ENCODE data around the gene BMAL1. TPM values are rescaled to one million over a fixed set of nuclear protein-coding genes. Genes with fewer than 3 reads are reported as not detected.
"Not testable (repeated sequence)": the region's sequence is repeated elsewhere in the genome, so short reads cannot be mapped to it uniquely, and the experiment has no call there.

The BMAL1 gene
- total RNA-seq, 2 donors from 2014 or later = 20.1 to 62.3 TPM

- Mint-ChIP-seq H3K9me3 (no peaks in the 10 kb centered on the region), H3K27ac (peak overlapping the region in 1 of 2 donors; percentile 44), H3K36me3 (peaks cover 0 to 5% of the 10 kb centered on the region in 2 donors)
- DNase-seq (ENCODE audit: low spot score in 2 of 2) (no peak), ATAC-seq (no peak)
Measured at GRCh38 chr11:13415201-13415600, 137.6 kb downstream of the BMAL1 start.

- ATAC-seq = no peak
- no peak for DNase-seq (ENCODE audit: low spot score in 2 of 2)
- H3K9me3 Mint-ChIP-seq = peaks cover 0 to 7% of the 10 kb centered on the region in 2 donors
- no peak overlapping the region for H3K27ac Mint-ChIP-seq
- peaks cover 4% of the 10 kb centered on the region in 2 donors for H3K36me3 Mint-ChIP-seq
Measured at GRCh38 chr11:13421561-13421960, 144.0 kb downstream of the BMAL1 start.

GRCh38 chr11:13423372-13423771 is 145.8 kb downstream of the BMAL1 start:
- Mint-ChIP-seq H3K9me3 (peaks cover 0 to 17% of the 10 kb centered on the region in 2 donors), H3K27ac (no peak overlapping the region), H3K36me3 (peaks cover 14 to 22% of the 10 kb centered on the region in 2 donors)
- ATAC-seq = no peak
- no peak for DNase-seq (ENCODE audit: low spot score in 2 of 2)

- Mint-ChIP-seq H3K36me3 (peaks cover 23 to 38% of the 10 kb centered on the region in 2 donors), H3K9me3 (peaks cover 5 to 23% of the 10 kb centered on the region in 2 donors), H3K27ac (no peak overlapping the region)
- ATAC-seq (no peak), DNase-seq (ENCODE audit: low spot score in 2 of 2) (no peak)
Measured at GRCh38 chr11:13427440-13427839, 149.8 kb downstream of the BMAL1 start.

GRCh38 chr11:13429288-13429687 is 151.7 kb downstream of the BMAL1 start:
- ATAC-seq (peak in 1 of 2 donors; percentile 68), DNase-seq (ENCODE audit: low spot score in 2 of 2) (no peak)
- H3K36me3 Mint-ChIP-seq = peaks cover 23 to 41% of the 10 kb centered on the region in 2 donors
- H3K9me3 Mint-ChIP-seq = peaks cover 5 to 23% of the 10 kb centered on the region in 2 donors
- peak overlapping the region in 1 of 2 donors; percentile 25 for H3K27ac Mint-ChIP-seq

- Mint-ChIP-seq H3K9me3 (peaks cover 5 to 19% of the 10 kb centered on the region in 2 donors), H3K27ac (peak overlapping the region in 1 of 2 donors; percentile 25), H3K36me3 (peaks cover 19 to 45% of the 10 kb centered on the region in 2 donors)
- no peak for ATAC-seq
- DNase-seq (ENCODE audit: low spot score in 2 of 2) = no peak
Measured at GRCh38 chr11:13429836-13430235, 152.2 kb downstream of the BMAL1 start.

- DNase-seq (ENCODE audit: low spot score in 2 of 2) (no peak), ATAC-seq (no peak)
- Mint-ChIP-seq H3K9me3 (peaks cover 5 to 6% of the 10 kb centered on the region in 2 donors), H3K27ac (no peak overlapping the region), H3K36me3 (peaks cover 8 to 31% of the 10 kb centered on the region in 2 donors)
Measured at GRCh38 chr11:13433437-13433836, 155.8 kb downstream of the BMAL1 start.

- Mint-ChIP-seq H3K36me3 (peaks cover 1 to 21% of the 10 kb centered on the region in 2 donors), H3K27ac (no peak overlapping the region), H3K9me3 (peaks cover under 1% of the 10 kb centered on the region in 2 donors)
- ATAC-seq (no peak), DNase-seq (ENCODE audit: low spot score in 2 of 2) (no peak)
Measured at GRCh38 chr11:13434247-13435205, 156.9 kb downstream of the BMAL1 start.

GRCh38 chr11:13436836-13437235 is 159.2 kb downstream of the BMAL1 start:
- H3K27ac Mint-ChIP-seq; ATAC-seq; H3K9me3 Mint-ChIP-seq; DNase-seq (ENCODE audit: low spot score in 2 of 2): not testable (repeated sequence)
- H3K36me3 Mint-ChIP-seq = peaks cover 0 to 16% of the 10 kb centered on the region in 2 donors

Other genes with a start within 250 kb of the BMAL1 start
- 10 to 100 TPM; 19.4 to 30.8 TPM for gene BTBD10, start 185.4 kb downstream of the BMAL1 start, total RNA-seq
- gene PTH, start 218.2 kb downstream of the BMAL1 start, total RNA-seq = not detected

All from activated naive CD4-positive, alpha-beta T cell treated with anti-CD3 and anti-CD28 coated beads, Interleukin-2, amount 50 U/mL, for 72 hours (primary cell).